Hippocampal formation (tissue), 2 donors: Measurements from ENCODE around the gene TMEM114.
A peak's percentile ranks its signal among the peaks of the same experiment; 100 is the strongest.
"Not testable (repeated sequence)": the region's sequence is repeated elsewhere in the genome, so short reads cannot be mapped to it uniquely, and the experiment has no call there.

Experiments used
- DNase-seq, 2 donors: peaks; one replicate each; lab custom pipeline; 2025; lab: John Stamatoyannopoulos, UW

TMEM114 gene

GRCh38 chr16:8576141-8577004, 13.9 kb downstream of the TMEM114 start:
- DNase-seq: no peak

DNA sequence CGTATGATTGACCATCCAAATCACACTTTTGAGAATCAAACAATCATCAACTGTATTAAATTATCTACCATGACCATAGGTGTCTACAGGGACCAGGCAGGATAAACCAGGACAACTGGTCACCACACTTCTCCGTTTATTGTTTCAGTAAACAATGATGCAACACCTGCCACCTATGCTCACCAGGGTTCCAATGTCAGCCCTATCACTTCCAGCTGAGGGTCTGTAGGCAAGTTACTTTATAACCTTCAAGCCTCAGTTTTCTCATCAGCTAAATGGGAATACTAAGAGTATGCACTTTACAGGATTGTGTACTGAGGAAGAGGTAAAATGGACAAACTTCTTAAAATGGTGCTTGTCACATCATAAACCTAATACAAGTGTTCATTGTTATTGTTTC, 14.9 kb downstream of the TMEM114 start:
- no peak for DNase-seq

DNA sequence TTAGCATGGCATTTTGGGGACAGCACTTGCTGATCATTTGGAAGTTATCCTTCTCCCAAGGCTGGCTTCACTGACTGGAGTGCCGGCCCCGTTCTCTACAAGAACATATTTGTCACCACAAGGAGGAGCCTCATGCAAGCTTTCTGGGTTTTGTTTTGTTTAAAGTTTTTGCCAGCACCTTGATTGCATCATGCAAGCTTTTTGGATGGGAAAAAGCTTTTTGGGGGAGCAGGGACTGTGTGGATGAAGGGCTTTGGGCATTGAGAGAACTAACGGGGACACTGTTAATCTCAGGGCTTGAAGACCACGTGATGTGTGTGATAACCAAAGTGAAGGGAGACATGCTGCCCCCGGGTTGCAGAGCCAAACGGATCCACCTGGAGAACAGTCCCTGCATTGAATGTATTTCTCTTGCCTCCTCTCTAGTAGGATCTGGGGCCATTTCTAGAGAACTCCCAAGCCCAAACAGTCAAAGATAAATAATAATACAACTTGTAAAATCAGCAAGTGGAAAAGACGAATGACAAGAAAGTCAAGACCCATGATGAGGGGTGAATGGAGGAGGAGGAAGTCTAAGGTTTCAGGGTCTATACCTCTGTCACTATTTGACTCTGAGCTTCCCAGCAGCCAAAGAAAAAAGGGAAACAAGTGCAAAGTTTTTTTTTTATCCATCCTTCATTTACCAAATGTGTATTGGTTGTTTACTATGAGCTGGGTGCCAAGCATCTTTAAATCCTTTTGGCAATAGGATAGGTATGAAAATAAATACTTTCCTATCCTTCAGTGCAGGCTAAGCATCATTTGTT, 17.2 kb downstream of the TMEM114 start:
- no peak for DNase-seq

DNA sequence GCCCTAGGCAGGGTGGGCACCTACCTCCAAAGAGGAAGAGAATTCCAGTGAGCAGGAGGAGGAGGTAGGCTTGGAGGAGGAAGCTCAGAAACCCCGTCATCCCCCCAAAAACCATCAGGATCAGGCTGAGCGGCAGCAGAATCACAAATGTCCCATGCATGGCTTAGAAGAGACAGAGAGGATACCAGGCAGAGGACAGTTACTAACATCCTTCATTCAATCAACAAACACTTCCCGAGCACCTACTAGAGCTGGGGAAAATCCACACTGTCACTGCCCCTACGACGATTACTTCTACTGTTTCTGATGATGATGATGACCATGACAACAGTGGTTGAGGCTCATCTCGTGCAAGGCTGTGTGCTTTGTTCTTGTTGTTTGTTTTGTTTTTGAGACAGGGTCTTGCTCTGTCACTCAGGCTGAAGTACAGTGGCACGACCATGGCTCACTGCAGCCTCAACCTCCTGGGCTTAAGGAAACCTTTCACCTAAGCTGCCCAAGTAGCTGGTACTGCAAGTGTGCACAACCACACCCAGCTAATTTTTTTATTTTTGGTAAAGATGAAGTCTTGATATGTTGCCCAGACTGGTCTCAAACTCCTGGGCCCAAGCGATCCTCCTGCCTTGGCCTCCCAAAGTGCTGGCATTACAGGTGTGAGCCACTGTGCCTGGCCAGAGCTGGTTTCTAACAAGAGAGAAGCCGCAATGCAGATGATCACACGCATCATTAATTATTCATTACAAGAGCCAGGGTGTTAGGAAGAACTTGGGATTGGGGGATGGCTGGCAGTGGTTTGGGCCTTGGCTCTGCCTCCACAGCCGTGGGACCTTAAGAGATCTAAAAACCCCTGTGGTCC, 18.0 kb downstream of the TMEM114 start:
- DNase-seq: no peak

DNA sequence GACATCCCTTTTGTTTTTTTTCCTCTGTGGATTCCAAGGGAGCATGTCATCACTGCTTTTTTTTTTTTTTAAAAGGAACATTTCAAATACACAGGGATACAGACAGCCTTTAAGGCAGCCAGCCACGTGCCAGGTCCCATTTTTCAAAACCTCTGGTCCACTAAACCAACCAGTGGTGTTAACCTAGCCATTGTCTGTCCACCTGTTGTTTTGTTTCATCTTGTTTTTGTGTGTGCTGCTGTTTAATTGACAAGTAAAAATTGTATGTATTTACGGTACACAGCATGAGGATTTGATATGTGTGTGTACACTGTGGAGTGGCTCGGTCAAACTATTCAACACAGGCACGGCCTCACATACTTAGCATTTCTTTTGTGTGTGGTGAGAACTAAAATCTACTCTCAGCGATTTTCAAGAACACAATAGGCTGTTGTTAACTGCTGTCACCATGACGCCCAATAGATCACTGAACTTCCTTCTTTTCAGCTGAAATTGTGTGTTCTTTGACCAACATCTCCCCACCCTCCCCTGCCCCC, 19.2 kb downstream of the TMEM114 start:
- no peak for DNase-seq

- not testable (repeated sequence) for DNase-seq
Measured at GRCh38 chr16:8570393-8570792, 19.9 kb downstream of the TMEM114 start.

- no peak for DNase-seq
Measured at GRCh38 chr16:8569650-8570346, 20.5 kb downstream of the TMEM114 start.

- no peak for DNase-seq
Measured at GRCh38 chr16:8568231-8568617, 22.1 kb downstream of the TMEM114 start.

DNA sequence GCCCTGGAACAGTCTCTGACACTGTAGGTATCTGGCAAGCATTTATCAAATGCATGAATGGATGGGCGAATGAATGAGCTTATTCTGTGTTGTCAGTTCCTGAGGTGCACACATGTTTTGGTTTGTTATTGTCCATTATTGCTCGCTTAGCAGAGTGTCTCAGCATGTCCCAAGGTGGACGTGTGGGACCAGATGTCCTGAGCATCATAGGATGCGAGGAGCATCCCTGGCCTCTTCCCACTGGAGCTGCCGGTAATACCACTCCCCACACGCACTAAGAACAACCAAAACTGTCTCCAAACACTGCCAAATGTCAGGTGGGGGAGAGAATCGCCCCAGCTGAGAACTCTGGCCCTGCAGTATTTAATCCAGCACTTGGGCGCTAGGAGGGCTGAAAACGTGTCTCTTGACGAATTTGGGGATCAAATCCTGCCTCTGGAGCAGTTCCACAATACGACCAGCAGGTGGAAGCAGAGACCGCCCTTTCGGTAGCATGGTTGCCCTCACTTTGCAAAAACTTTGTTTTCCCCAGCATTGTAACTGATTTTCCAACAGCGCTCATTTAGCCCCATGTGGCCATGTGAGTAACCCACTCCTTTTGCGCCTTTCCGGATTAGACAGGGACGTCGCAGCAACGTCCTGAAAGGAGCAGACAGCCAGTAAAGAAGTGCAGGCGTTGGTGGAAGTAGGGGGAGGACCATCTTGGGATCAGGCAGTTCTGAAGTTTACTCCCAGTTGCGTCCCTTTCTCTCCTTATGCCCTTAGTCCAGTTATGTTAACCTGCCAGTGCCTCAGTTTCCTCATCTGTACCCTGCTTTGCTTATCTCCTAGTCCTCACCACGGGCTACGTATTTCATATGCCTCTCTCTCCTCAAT, 22.7 kb downstream of the TMEM114 start:
- DNase-seq: peak; percentile 59 to 70

GRCh38 chr16:8565498-8565897, 24.8 kb downstream of the TMEM114 start:
- no peak for DNase-seq

DNA sequence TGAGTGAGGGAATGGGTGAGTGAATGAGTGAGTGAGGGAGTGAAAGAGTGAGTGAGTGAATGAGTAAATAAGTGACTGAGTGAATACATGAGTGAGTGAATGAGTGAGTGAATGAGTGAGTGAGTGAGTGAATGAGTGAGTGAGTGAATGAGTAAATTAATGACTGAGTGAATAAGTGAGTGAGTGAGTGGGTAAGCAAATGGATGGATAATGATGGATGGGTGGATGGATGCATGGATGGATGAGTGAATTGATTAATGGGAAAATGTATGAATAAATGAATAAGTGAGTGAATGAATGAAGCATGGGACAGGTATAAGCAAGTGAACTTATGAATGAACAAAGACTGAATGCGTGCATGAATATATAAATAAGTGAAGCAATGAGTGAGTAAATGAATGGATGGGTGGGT, 25.4 kb downstream of the TMEM114 start:
- no peak for DNase-seq

- DNase-seq: not testable (repeated sequence)
Measured at GRCh38 chr16:8563944-8564540, 26.3 kb downstream of the TMEM114 start.

DNA sequence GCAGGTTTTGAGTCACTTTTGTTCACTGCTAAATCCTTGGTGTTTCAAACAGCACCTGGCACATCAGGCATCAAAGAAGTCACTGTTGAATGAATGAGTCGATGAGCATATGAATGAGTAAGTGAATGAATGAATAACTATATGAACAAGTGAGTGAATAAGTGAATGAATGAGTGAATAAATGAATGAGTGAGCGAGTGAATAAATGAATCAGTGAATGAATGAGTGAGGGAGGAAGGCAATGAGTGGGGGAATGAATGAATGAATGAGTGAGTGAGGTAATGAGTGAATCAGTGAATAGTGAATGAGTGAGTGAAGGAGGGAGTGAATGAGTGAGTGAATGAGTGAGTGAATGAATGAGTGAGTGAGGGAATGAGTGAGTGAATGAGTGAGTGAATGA, 28.8 kb downstream of the TMEM114 start:
- no peak for DNase-seq

GRCh38 chr16:8555400-8555799, 34.9 kb downstream of the TMEM114 start:
- DNase-seq: no peak

DNA sequence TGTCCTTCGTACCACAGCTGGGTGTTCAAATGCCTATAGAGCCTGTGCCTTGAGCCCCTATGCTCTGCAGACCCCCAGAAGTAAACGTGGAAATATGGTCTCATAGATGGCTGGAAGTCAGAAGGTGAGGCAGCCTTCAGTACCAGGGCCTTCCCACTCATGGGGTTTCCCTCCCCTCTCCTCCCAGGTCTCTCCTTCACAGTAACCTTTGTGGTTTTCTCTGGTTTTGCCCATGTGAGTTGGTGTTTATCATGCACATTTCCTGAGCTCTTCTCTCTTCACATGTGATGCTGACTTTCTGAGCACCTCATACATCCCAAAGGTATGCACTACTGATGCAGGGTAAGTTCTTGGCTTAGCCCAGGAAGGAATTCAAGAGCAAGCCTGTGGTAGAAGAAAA, 35.4 kb downstream of the TMEM114 start:
- no peak for DNase-seq

DNA sequence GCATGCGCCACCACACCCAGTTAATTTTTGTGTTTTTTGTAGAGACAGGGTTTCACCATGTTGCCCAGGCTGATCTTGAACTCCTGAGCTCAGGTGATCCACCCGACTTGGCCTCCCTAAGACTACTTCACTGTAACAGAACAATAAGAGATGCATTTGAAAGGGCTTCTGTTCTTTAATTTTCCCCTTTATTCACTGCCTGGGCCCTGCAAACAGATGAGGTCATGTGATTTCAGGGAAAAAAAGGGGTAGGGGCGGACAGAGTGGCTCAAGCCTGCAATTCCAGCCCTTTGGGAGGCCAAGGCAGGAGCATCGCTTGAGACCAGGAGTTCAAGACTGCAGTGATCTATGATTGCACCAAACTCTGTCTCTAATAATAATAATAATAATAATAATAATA, 36.3 kb downstream of the TMEM114 start:
- DNase-seq: no peak

DNA sequence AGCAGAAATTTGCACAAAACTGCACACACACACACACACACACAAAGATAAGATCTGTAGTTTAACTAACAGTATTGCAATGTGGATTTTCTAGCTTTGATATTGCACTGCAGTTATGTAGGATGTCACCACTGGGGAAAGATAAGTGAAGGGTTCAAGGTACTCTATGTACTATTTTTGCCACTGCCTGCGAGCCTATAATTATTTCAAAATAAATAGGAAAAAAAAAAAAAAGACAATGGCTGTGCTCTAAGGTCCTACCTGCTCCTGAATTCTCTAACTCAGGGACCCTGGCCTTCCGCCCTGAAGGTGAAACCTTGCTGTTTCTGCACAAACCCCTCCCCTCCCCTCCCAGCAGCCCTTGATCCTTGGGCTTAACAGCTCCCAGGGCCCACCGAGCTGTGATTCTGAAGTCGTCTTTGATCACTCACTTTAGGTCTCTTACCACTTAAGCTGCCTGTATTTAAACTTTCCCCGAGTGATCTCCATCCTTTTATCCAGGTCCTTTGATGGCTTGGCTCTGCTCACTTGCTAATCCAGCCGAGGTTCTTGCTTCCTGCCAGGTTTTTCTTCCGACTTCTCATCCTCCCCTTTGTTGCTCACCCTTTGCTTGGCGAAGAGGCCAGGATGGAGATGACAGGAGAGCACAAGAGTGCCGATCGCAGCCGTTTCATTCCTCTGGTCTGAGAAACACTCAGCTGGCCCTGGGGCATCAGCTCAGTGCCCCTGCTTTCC, 37.7 kb downstream of the TMEM114 start:
- no peak for DNase-seq

DNA sequence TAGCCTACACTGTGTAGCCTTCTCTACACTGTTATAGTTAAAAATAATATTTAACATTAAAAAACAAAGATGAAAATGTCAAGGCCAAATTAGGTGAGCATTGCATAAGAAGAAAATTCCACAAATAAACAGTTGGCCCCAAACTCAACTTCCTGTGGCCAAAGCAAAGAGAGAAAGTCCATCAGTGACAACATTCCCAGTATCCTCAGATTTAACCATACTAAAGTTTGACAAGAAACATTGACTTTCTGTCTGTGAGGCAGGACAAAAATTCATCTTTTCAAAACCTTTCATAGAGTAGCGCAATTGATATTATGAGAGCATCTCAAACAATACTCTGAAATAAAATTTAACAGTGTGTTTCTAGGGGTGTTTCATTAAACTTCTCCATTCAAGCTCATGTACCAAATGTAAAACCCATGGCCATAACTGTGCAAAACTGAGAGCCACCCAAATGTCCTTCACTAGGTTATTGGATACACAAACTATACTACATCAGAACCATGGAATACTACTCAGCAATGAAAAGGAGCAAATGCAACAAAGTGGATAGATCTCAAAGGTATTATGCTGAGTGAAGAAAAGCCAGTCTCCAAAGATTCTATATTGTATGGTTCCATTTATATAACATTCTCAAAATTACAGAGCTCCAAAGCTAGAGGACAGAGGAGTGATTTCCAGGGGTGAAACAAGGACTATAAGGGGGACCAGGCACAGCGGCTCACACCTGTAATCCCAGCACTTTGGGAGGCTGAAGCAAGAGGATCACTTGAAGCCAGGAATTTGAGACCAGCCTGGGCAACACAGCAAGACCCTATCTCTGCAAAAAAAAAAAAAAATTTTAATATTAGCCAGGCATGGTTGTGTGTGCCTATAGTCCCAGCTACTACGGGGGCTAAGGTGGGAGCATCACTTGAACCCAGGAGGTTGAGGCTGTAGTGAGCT, 38.7 kb downstream of the TMEM114 start:
- no peak for DNase-seq
